Smooth muscle cell (in vitro differentiated cells): ENCODE measurements around the gene USB1. TPM values are rescaled to one million over a fixed set of nuclear protein-coding genes. Genes with fewer than 3 reads are reported as not detected.

Source experiments
- DNase-seq: peaks from one replicate; lab custom pipeline; 2025; ENCODE audit not compliant: unreplicated experiment; lab: John Stamatoyannopoulos, UW
- H2AFZ ChIP-seq: fragments of 200-600 bp; sonication (generic); 2 replicates; pipeline ENCODE4 v1.6.0; 2016; ENCODE audit warnings: antibody characterized with exemption, low read depth, mild to moderate bottlenecking
- H3F3A ChIP-seq: fragments of 200-600 bp; sonication (generic); 2 replicates; pipeline ENCODE4 v1.6.0; 2017; ENCODE audit warnings: antibody characterized with exemption, low read depth
- H3K27ac ChIP-seq: fragments of 200-600 bp; sonication (generic); 2 replicates; pipeline ENCODE4 v1.5.1; 2016; ENCODE audit warnings: low read depth, mild to moderate bottlenecking
- H3K27me3 ChIP-seq: fragments of 200-600 bp; sonication (generic); 2 replicates; pipeline ENCODE4 v1.6.1; 2016; ENCODE audit warnings: low read depth, mild to moderate bottlenecking
- H3K36me3 ChIP-seq: fragments of 200-600 bp; sonication (generic); 2 replicates; pipeline ENCODE4 v1.5.1; 2016; ENCODE audit warnings: low read depth
- H3K4me1 ChIP-seq: fragments of 200-600 bp; sonication (generic); 2 replicates; pipeline ENCODE4 v1.5.1; 2016; ENCODE audit warnings: low read depth
- H3K4me2 ChIP-seq: fragments of 200-600 bp; sonication (generic); 2 replicates; pipeline ENCODE4 v1.6.0; 2016; ENCODE audit warnings: mild to moderate bottlenecking
- H3K4me3 ChIP-seq: fragments of 200-600 bp; sonication (generic); 2 replicates; pipeline ENCODE4 v1.5.1; 2016; ENCODE audit warnings: mild to moderate bottlenecking
- H3K79me2 ChIP-seq: fragments of 200-600 bp; sonication (generic); 2 replicates; pipeline ENCODE4 v1.6.0; 2016; ENCODE audit warnings: low read depth, mild to moderate bottlenecking
- H3K9ac ChIP-seq: fragments of 200-600 bp; sonication (generic); 2 replicates; pipeline ENCODE4 v1.6.0; 2016; ENCODE audit warnings: low read depth
- H3K9me3 ChIP-seq: fragments of 200-600 bp; sonication (generic); replicated peaks from 2 replicates; pipeline ENCODE4 v1.5.1; 2016; ENCODE audit warnings: low read depth
- H4K20me1 ChIP-seq: fragments of 200-600 bp; sonication (generic); 2 replicates; pipeline ENCODE4 v1.6.0; 2016; ENCODE audit warnings: low read depth
- CTCF ChIP-seq: fragments of 200-600 bp; sonication (generic); IDR thresholded peaks from 2 replicates; pipeline ENCODE4 v1.5.1; 2017; ENCODE audit warnings: borderline replicate concordance, mild to moderate bottlenecking, antibody characterized with exemption; ENCODE audit not compliant: insufficient read depth, poor library complexity, severe bottlenecking
- WGBS: methylation state at CpG from one replicate; pipeline ENCODE4 v1.1.7; 2016; ENCODE audit warnings: low lambda C conversion rate; 5-methylcytosine and 5-hydroxymethylcytosine counted together
- polyA plus RNA-seq: library from polyadenylated mRNA; unstranded; fragments of >200 nt; fragmentation: Nextera tagmentation; extraction: Ambion mirVana; gene quantifications from 2 replicates; pipeline ENCODE4 v1.2.1, GENCODE V29; 2016
- total RNA-seq: library from RNA; depleted of rRNA; stranded (reverse); fragments of >200 nt; gene quantifications from 2 replicates; pipeline ENCODE4 v1.2.3, GENCODE V29; 2014

Gene USB1
- total and polyA plus RNA-seq, 2 experiments from 2014 or later: 26.9 to 56.6 TPM

GRCh38 chr16:58024486-58025350, 23.5 kb downstream of the USB1 start:
- no peaks in the 10 kb centered on the region for H3F3A ChIP-seq
- TF ChIP-seq CTCF: no peak
- peak overlapping the region; percentile 97 for H3K4me2 ChIP-seq
- H4K20me1 ChIP-seq: no peaks in the 10 kb centered on the region
- H3K4me3 ChIP-seq: peak overlapping the region; percentile 86
- WGBS: 9% methylated on average over 57 of the region's 57 CpGs
- H2AFZ ChIP-seq: peak overlapping the region; percentile 87
- no peaks in the 10 kb centered on the region for H3K79me2 ChIP-seq
- H3K9me3 ChIP-seq: no peaks in the 10 kb centered on the region
- H3K4me1 ChIP-seq: peaks cover 12% of the 10 kb centered on the region
- no peak for DNase-seq
- no peak overlapping the region for H3K9ac ChIP-seq
- H3K36me3 ChIP-seq: no peaks in the 10 kb centered on the region
- H3K27ac ChIP-seq: no peak overlapping the region
- peaks cover 8% of the 10 kb centered on the region for H3K27me3 ChIP-seq

DNA sequence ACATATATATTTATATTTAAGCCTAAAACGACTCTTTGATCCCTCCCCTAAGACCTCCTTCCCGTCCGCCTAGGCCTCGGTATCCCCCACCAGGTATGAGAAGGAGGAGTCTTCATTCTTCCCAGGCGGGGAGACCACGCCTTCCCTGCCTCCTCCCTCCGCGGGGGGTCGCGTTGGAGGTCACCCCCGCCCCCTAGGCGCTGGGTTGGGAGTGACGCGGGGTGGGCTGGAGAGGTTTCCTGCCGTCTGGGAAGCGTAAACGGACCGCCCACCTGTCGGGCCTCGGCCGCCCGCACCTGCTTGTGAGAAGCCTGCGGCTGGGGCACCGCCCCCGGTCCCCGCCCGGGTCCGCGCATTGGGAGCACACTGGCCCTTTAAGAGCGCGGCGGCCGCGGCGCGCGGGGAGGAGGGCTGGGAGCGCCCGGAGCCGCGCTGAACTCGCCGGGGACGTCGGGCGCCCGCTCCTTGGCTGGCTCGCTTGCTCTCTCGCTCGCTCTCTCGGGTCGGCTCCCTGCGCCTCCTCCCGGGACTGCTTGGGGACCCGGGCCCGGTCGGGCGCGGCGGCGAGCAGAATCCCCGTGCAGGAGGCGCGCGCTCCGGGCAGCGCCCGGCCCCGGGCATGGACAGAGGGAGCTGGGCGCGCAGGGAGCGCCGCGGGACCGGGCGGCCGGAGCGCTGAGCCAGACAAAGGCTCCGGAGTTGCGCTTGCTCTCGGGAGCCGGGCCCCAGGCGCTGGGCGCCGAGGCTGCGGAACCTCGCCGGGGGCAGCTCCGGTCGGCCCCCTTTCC, 24.3 kb downstream of the USB1 start, which contains the start of gene MMP15:
TSS of gene MMP15 (plus strand) at position 404 of the 788 bp plus-strand sequence. CDS start 597 bp downstream, outside the sequence.
- Histone ChIP-seq H3K9ac (no peak within 1 kb of the TSS), H4K20me1 (no peaks in the 10 kb centered on the region), H2AFZ (peak within 1 kb of the TSS; percentile 87), H3K27me3 (peaks cover 8% of the 10 kb centered on the region), H3K9me3 (no peaks in the 10 kb centered on the region), H3K36me3 (no peaks in the 10 kb centered on the region), H3K79me2 (no peaks in the 10 kb centered on the region), H3K4me2 (peak within 1 kb of the TSS; percentile 97), H3K4me1 (peaks cover 12% of the 10 kb centered on the region), H3F3A (no peaks in the 10 kb centered on the region), H3K4me3 (peak within 1 kb of the TSS; percentile 86), H3K27ac (no peak within 1 kb of the TSS)
- WGBS: under 1% methylated on average over 58 of the region's 90 CpGs
- DNase-seq: no peak
- no peak for TF ChIP-seq CTCF

DNA sequence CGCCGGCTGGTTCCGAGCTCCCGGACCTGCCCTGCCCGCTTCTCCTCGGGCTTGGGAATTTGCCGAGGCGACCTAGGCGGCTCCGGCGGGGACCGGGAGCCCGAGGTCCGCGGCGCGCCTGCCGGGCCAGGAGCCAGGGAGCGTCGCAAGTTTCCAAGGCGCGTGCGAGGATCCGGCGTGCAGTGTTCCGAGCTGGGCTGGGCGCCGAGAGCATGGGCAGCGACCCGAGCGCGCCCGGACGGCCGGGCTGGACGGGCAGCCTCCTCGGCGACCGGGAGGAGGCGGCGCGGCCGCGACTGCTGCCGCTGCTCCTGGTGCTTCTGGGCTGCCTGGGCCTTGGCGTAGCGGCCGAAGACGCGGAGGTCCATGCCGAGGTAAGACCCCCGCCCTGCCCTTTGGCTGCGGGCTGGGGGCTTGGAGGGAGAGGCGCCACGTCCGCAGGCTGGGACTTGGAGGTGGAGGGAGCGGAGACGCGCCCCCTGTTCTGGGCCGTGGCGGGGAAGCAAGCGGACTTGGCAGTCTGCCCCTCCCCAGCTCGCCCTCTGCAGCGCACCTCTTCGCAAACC, 25.0 kb downstream of the USB1 start:
- Histone ChIP-seq H3K4me1 (peaks cover 12% of the 10 kb centered on the region), H3K79me2 (no peaks in the 10 kb centered on the region), H3K27me3 (peaks cover 8% of the 10 kb centered on the region), H3K9me3 (no peaks in the 10 kb centered on the region), H2AFZ (peak overlapping the region; percentile 87), H3K4me2 (peak overlapping the region; percentile 97), H3K4me3 (peak overlapping the region; percentile 86), H3K36me3 (no peaks in the 10 kb centered on the region), H4K20me1 (no peaks in the 10 kb centered on the region), H3K27ac (no peak overlapping the region), H3K9ac (no peak overlapping the region), H3F3A (no peaks in the 10 kb centered on the region)
- under 1% methylated on average over 57 of the region's 65 CpGs for WGBS
- TF ChIP-seq CTCF: no peak
- DNase-seq: no peak
